ENCODE results near the gene AQP2.
"Not testable (repeated sequence)": the region's sequence is repeated elsewhere in the genome, so short reads cannot be mapped to it uniquely, and the experiment has no call there.

Gene AQP2

GRCh38 chr12:49971141-49971540 is 20.6 kb downstream of the AQP2 start:
- no peak for DNase-seq

GRCh38 chr12:49972129-49972528 is 21.6 kb downstream of the AQP2 start:
- no peak for DNase-seq

GRCh38 chr12:49972641-49973360 is 22.3 kb downstream of the AQP2 start, which contains the start of gene AQP6:
TSS of gene AQP6 (plus strand) at chr12:49972947. CDS start at chr12:49973174, 227 bp downstream.
- no peak for DNase-seq

- DNase-seq, result no peak
Observed at GRCh38 chr12:49973361-49973830, 22.9 kb downstream of the AQP2 start.

GRCh38 chr12:49974231-49974675 is 23.7 kb downstream of the AQP2 start:
- no peak for DNase-seq

GRCh38 chr12:49974677-49975317 is 24.3 kb downstream of the AQP2 start:
- DNase-seq, result no peak

GRCh38 chr12:49975318-49975761 is 24.8 kb downstream of the AQP2 start:
- no peak for DNase-seq

- DNase-seq, result no peak
Observed at GRCh38 chr12:49976557-49976956, 26.0 kb downstream of the AQP2 start.

- no peak for DNase-seq
Observed at GRCh38 chr12:49978125-49978524, 27.6 kb downstream of the AQP2 start.

GRCh38 chr12:49979016-49979586 is 28.6 kb downstream of the AQP2 start:
- no peak for DNase-seq

- no peak for DNase-seq
Observed at GRCh38 chr12:49979791-49980190, 29.3 kb downstream of the AQP2 start.

GRCh38 chr12:49980501-49981349 is 30.2 kb downstream of the AQP2 start:
- DNase-seq, result no peak

- DNase-seq, result no peak
Observed at GRCh38 chr12:49982246-49983087, 31.9 kb downstream of the AQP2 start.

GRCh38 chr12:49983892-49984291 is 33.4 kb downstream of the AQP2 start:
- DNase-seq, result no peak

- no peak for DNase-seq
Observed at GRCh38 chr12:49984476-49985359, 34.2 kb downstream of the AQP2 start.

- DNase-seq, result no peak
Observed at GRCh38 chr12:49985981-49986380, 35.4 kb downstream of the AQP2 start.

GRCh38 chr12:49986476-49986875 is 35.9 kb downstream of the AQP2 start:
- not testable (repeated sequence) for DNase-seq

GRCh38 chr12:49987625-49988303 is 37.2 kb downstream of the AQP2 start:
- DNase-seq, result no peak

- not testable (repeated sequence) for DNase-seq
Observed at GRCh38 chr12:49989400-49989799, 38.9 kb downstream of the AQP2 start.

- no peak for DNase-seq
Observed at GRCh38 chr12:49990273-49990672, 39.7 kb downstream of the AQP2 start.

Data from CD4-positive, alpha-beta T cell treated with Interleukin-17A for 1 hour (primary cell).